ENCODE data around the gene UROC1. TPM values are rescaled to one million over a fixed set of nuclear protein-coding genes. Genes with fewer than 3 reads are reported as not detected.
A peak's percentile ranks its signal among the peaks of the same experiment; 100 is the strongest.

The UROC1 gene
- total and polyA plus RNA-seq, 8 donors, result 0.09 TPM; not detected in 7

DNA sequence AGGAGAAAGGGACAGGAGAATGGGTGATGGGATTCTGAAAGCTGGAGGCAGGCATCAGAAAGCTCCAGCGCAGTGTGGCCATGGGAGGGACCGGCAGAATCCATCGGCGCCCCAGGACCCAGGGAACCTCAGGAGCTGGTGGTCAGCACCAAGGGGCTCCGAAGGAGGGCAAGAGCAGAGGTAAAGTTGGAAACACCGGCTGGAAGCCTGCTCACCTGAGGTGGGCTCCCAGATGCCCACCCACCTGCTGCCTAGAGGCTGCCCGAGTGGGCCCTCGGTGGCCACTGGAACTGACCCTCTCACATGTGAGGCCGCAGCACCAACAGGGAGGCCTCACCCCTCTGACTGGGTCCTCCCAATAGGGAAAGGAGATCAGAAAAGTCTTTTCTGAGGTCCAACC is 31.6 kb downstream of the UROC1 start:
- 94 to 97% methylated on average over 7 to 9 of the region's 9 CpGs for WGBS, 2 donors
- peak in 2 of 6 donors; percentile 4 to 38 for DNase-seq
- intact Hi-C loops (cut with DNase I), result no loop called here
- Histone ChIP-seq H3K4me3 (no peak overlapping the region), H3K4me1 (no peaks in the 10 kb centered on the region), H3K36me3 (no peaks in the 10 kb centered on the region), H3K27me3 (no peaks in the 10 kb centered on the region), H3K27ac (no peak overlapping the region), H3K9me3 (no peaks in the 10 kb centered on the region)
- ATAC-seq, result no peak
- FAIRE-seq, result no peak
- TF ChIP-seq, protein P1, sequence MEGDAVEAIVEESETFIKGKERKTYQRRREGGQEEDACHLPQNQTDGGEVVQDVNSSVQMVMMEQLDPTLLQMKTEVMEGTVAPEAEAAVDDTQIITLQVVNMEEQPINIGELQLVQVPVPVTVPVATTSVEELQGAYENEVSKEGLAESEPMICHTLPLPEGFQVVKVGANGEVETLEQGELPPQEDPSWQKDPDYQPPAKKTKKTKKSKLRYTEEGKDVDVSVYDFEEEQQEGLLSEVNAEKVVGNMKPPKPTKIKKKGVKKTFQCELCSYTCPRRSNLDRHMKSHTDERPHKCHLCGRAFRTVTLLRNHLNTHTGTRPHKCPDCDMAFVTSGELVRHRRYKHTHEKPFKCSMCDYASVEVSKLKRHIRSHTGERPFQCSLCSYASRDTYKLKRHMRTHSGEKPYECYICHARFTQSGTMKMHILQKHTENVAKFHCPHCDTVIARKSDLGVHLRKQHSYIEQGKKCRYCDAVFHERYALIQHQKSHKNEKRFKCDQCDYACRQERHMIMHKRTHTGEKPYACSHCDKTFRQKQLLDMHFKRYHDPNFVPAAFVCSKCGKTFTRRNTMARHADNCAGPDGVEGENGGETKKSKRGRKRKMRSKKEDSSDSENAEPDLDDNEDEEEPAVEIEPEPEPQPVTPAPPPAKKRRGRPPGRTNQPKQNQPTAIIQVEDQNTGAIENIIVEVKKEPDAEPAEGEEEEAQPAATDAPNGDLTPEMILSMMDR (IDR thresholded peaks at IDR 0.05), result no peak

DNA sequence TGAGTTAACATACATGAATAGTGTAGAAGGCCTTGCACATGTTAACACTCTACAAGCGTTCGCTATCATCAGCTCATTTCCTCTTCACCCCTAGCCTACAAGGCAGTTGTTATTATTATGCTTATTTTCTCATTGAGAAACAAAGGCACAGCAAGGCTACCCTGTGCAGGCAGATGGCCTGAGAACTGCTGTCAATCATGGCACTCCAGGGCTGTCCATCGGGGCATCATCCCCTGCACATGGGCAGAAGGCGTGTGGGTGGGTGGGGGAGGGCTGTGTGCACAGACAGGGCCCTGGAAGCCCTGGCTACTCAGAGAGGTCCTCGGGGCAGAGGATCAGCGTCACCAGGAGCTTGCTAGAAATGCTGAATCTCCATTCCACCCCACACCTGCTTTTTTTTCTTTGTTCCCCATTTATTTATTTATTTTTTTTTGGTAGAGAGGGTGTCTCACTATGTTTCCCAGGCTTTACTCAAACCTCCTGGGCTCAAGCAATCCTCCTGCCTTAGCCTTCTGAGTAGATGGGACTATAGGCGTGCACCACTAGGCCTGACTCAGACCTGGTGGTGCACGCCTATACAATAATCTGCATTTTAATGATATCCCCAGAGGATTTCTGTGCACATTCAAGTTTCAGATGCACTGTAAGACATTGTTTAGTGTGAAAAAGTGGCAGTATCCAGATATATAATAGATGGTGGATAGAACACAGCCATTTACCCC is 32.2 kb downstream of the UROC1 start:
- DNase-seq (peak in 1 of 6 donors; percentile 3), FAIRE-seq (no peak)
- 83 to 90% methylated on average over 8 of the region's 8 CpGs for WGBS, 2 donors

DNA sequence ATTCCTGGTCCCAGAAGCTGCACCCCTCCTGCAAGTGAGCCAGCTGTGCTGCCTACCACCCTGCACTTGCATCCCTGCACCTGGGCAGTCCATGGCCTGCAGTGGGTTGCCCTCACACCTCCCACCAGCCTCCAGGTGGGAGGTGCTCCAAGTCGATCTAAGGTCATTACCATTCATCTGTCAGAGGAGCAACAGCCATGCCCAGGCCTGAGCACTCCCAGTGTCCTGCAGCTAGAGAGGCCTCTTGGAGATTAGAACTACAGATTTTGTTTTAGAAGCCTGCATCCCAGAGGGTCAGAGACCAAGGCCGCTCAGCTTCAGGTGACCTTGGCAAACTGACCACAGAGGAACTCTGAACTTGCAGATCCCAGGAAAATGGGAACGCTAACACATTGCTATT is 32.9 kb downstream of the UROC1 start:
- Histone ChIP-seq H3K27ac (no peak overlapping the region), H3K9me3 (no peaks in the 10 kb centered on the region), H3K36me3 (no peaks in the 10 kb centered on the region), H3K27me3 (no peaks in the 10 kb centered on the region), H3K4me3 (no peak overlapping the region), H3K4me1 (no peaks in the 10 kb centered on the region)
- FAIRE-seq, result no peak
- intact Hi-C loops (cut with DNase I), result no loop called here
- DNase-seq, result peak in 2 of 6 donors; percentile 4 to 34
- 63 to 71% methylated on average over 3 of the region's 3 CpGs for WGBS, 2 donors
- ATAC-seq, result no peak
- TF ChIP-seq, protein P1 (IDR thresholded peaks at IDR 0.05), result no peak

More for the DNA sequence above, 32.2 kb downstream of the UROC1 start:
- H3K4me1 ChIP-seq, result no peaks in the 10 kb centered on the region
- H3K27me3 ChIP-seq, result no peaks in the 10 kb centered on the region
- TF ChIP-seq, protein P1 (IDR thresholded peaks at IDR 0.05), result no peak
- no peak overlapping the region for H3K4me3 ChIP-seq
- H3K27ac ChIP-seq, result no peak overlapping the region
- no peaks in the 10 kb centered on the region for H3K36me3 ChIP-seq
- no peak for ATAC-seq
- H3K9me3 ChIP-seq, result no peaks in the 10 kb centered on the region
- intact Hi-C loops (cut with DNase I), result no loop called here

DNA sequence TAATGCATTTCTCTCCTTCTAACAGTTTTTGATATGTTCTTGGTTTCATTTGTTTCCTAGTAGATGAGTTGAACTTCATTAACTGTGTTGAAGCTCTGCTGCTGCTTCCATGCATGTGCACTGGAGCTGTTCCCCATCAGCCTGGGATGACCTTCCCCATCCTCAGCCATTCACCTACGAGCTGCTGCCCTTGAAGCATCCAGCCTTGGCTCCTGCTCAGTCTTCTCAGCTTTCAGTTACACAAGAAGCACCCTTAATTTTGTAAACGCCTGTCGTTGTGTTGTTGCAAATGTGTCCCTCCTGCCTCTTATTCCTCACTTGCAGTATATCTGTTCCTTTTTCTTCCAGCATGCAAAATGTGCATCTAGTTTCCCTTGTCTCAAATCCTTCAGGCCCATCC is 33.4 kb downstream of the UROC1 start:
- TF ChIP-seq, protein P1 (IDR thresholded peaks at IDR 0.05), result no peak
- WGBS, 2 donors, result 81 to 87% methylated on average over 3 of the region's 3 CpGs
- Histone ChIP-seq H3K36me3 (no peaks in the 10 kb centered on the region), H3K27ac (no peak overlapping the region), H3K4me1 (no peaks in the 10 kb centered on the region), H3K9me3 (no peaks in the 10 kb centered on the region), H3K4me3 (no peak overlapping the region), H3K27me3 (no peaks in the 10 kb centered on the region)
- intact Hi-C loops (cut with DNase I), result no loop called here
- DNase-seq (no peak), FAIRE-seq (no peak), ATAC-seq (no peak)

DNA sequence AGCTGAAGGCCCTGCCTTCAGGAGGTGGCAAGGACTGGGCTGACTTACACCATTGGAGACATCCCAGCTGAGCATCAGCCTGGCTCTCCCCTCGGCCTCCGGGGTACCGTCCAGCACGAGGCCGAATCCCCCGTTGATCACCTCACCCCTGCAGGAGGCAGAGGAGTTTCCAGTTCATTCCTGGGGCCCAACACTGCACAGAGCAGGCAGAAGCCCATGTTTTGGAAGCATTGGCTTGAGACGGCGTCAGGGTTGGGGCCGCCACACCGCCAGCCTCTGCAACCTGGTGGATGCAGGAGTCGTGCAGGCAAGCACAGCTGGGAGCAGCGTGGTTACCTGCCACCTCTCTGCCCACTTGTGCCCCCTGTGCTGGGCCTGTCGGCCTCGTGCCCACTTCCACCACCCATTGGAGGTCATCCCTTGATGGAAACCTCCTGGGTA is 34.2 kb downstream of the UROC1 start:
- no peak for ATAC-seq
- no peak overlapping the region for H3K27ac ChIP-seq
- intact Hi-C loops (cut with DNase I), result no loop called here
- no peak for FAIRE-seq
- H3K4me1 ChIP-seq, result no peaks in the 10 kb centered on the region
- H3K4me3 ChIP-seq, result no peak overlapping the region
- 77 to 84% methylated on average over 14 of the region's 14 CpGs for WGBS, 2 donors
- H3K36me3 ChIP-seq, result no peaks in the 10 kb centered on the region
- no peaks in the 10 kb centered on the region for H3K9me3 ChIP-seq
- H3K27me3 ChIP-seq, result no peaks in the 10 kb centered on the region
- peak in 2 of 6 donors; percentile 9 to 41 for DNase-seq
- TF ChIP-seq, protein P1 (IDR thresholded peaks at IDR 0.05), result no peak
